ENCODE measurements around the gene SMAD6.

DNA sequence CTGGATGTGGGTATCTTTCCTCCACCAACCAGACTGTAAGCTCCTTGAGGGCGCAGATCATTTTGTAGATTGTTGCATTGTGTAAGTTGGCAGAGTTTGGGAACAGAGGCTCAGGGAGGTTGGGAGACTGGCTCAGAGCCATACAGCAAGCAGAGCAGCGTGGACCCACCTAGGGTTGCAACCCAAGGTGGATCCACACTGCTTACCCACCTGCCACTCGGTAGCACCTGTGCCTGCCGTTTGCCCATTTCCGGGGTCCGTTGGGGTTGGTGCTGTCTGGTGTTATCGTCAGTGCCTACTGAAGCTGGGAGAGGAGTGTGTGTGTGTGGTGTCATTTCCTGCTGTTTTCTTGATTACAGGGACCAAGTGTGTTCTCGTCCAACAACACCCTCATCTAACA, 19.0 kb downstream of the SMAD6 start:
- TF ChIP-seq, protein P1, sequence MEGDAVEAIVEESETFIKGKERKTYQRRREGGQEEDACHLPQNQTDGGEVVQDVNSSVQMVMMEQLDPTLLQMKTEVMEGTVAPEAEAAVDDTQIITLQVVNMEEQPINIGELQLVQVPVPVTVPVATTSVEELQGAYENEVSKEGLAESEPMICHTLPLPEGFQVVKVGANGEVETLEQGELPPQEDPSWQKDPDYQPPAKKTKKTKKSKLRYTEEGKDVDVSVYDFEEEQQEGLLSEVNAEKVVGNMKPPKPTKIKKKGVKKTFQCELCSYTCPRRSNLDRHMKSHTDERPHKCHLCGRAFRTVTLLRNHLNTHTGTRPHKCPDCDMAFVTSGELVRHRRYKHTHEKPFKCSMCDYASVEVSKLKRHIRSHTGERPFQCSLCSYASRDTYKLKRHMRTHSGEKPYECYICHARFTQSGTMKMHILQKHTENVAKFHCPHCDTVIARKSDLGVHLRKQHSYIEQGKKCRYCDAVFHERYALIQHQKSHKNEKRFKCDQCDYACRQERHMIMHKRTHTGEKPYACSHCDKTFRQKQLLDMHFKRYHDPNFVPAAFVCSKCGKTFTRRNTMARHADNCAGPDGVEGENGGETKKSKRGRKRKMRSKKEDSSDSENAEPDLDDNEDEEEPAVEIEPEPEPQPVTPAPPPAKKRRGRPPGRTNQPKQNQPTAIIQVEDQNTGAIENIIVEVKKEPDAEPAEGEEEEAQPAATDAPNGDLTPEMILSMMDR (IDR thresholded peaks at IDR 0.05): no peak
- no peak for TF ChIP-seq POLR2A (IDR thresholded peaks at IDR 0.05)
